ENCODE data around the gene TCN2.

DNA sequence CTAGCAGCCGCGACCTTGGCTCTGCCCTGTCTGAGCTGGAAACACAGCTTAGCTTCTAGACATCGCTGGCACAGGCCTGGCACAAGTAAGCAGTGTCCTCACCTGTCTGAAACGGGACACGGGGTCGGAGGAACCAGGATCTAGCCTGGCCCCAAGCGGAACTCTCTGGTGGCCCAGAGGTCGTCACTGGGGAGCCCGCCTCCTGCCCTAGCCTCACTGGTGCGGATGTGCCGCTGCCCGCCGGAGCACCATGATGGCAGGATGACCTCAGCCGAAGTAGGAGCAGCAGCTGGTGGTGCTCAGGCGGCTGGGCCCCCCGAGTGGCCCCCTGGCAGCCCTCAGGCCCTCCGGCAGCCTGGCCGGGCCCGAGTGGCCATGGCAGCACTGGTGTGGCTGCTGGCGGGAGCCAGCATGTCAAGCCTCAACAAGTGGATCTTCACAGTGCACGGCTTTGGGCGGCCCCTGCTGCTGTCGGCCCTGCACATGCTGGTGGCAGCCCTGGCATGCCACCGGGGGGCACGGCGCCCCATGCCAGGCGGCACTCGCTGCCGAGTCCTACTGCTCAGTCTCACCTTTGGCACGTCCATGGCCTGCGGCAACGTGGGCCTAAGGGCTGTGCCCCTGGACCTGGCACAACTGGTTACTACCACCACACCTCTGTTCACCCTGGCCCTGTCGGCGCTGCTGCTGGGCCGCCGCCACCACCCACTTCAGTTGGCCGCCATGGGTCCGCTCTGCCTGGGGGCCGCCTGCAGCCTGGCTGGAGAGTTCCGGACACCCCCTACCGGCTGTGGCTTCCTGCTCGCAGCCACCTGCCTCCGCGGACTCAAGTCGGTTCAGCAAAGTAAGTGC, 29.5 kb downstream of the TCN2 start:
- no peak for TF ChIP-seq POLR2A (IDR thresholded peaks at IDR 0.05)
- TF ChIP-seq, protein P1, sequence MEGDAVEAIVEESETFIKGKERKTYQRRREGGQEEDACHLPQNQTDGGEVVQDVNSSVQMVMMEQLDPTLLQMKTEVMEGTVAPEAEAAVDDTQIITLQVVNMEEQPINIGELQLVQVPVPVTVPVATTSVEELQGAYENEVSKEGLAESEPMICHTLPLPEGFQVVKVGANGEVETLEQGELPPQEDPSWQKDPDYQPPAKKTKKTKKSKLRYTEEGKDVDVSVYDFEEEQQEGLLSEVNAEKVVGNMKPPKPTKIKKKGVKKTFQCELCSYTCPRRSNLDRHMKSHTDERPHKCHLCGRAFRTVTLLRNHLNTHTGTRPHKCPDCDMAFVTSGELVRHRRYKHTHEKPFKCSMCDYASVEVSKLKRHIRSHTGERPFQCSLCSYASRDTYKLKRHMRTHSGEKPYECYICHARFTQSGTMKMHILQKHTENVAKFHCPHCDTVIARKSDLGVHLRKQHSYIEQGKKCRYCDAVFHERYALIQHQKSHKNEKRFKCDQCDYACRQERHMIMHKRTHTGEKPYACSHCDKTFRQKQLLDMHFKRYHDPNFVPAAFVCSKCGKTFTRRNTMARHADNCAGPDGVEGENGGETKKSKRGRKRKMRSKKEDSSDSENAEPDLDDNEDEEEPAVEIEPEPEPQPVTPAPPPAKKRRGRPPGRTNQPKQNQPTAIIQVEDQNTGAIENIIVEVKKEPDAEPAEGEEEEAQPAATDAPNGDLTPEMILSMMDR (IDR thresholded peaks at IDR 0.05), result no peak

All from thyroid gland (tissue), 4 donors.